Measurements from ENCODE around the gene CARD8.

DNA sequence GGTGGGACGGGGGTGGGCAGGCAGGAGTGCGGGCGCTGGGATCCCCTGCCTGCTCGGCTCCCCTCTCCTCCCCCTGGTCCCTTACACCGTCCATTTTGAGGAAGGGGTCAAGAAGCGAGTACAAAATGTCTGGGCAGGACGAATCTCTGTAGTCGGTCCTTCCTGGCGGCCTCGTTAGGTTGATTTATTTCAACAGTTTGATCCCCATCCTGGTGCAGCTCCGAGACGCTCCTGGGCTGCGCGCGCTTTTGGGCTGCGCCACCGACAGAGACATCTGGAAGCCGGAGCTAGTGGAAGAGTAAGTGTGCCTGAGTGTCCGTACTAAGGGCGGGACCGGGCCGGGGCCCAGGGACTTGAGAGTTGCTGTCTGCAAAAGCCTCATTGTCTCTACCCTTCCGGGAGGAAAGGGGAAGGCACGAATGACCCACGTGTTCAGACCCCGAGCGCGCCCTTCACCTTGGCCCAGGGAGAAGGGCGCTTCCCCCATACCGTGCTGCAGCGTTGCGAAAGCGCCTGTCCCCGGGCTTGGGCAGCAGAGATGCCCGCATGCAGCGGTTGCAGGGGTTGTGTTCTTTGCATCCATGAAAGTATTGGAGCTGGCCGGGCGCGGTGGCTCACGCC lies 15.9 kb upstream of the CARD8 start:
- TF ChIP-seq POLR2A (IDR thresholded peaks at IDR 0.05; ENCODE audit: low read depth, low read length) (no peak), TAF1 (IDR thresholded peaks at IDR 0.05; ENCODE audit: borderline replicate concordance, low read depth, low read length) (no peak), POLR2AphosphoS5 (IDR thresholded peaks at IDR 0.05; ENCODE audit: low read depth, low read length) (no peak)
